GM23338 (cell line): ENCODE results near the gene SLC29A1. TPM values are rescaled to one million over a fixed set of nuclear protein-coding genes. Genes with fewer than 3 reads are reported as not detected.

Source experiments
- CREB1 ChIP-seq: fragments of 250-450 bp; sonication (Bioruptor Pico); IDR thresholded peaks from 2 replicates; pipeline ENCODE4 v1.5.0; 2020; ENCODE audit warnings: low read depth, mild to moderate bottlenecking, moderate library complexity
- CTCF ChIP-seq, 2 experiments: fragments of 200-600 bp in 1 of 2; sonication (generic) in 1 of 2; conservative IDR thresholded peaks; 2 replicates each; pipeline versions ENCODE4 v1.5.1 to v1.6.1; 2016 to 2017; ENCODE audit warnings: antibody characterized with exemption in 2 of 2, low read depth in 2 of 2, mild to moderate bottlenecking in 2 of 2, moderate library complexity in 1 of 2
- EZH2phosphoT487 ChIP-seq: fragments of 200-600 bp; sonication (generic); IDR thresholded peaks from one replicate; pipeline ENCODE4 v1.8.1; 2018; ENCODE audit warnings: antibody characterized with exemption; ENCODE audit not compliant: unreplicated experiment
- JUNB ChIP-seq: IDR thresholded peaks from one replicate; pipeline ENCODE4 v1.6.1; 2016; ENCODE audit warnings: antibody characterized with exemption; ENCODE audit not compliant: unreplicated experiment
- NANOG ChIP-seq: IDR thresholded peaks from 2 replicates; pipeline ENCODE4 v1.6.1; 2016; ENCODE audit warnings: antibody characterized with exemption, borderline replicate concordance
- POLR2AphosphoS5 ChIP-seq: IDR thresholded peaks from 2 replicates; pipeline ENCODE4 v1.6.1; 2016; ENCODE audit warnings: antibody characterized with exemption, low read depth
- polyA plus RNA-seq: library from polyadenylated mRNA; unstranded; fragments of >200 nt; fragmentation: Nextera tagmentation; extraction: Ambion mirVana; gene quantifications from 2 replicates; pipeline ENCODE4 v1.2.1, GENCODE V29; 2016
- total RNA-seq: library from RNA; depleted of rRNA; stranded (reverse); fragments of >200 nt; shearing (Covaris generic); gene quantifications from 2 replicates; pipeline ENCODE4 v1.2.3, GENCODE V29; 2014
- TF ChIP-seq, protein P1 (sequence below): fragments of 250-450 bp; sonication (Bioruptor Pico); IDR thresholded peaks from 2 replicates; pipeline ENCODE4 v1.5.0; 2020; ENCODE audit warnings: mild to moderate bottlenecking, moderate library complexity
- TF ChIP-seq, protein P2 (sequence below): IDR thresholded peaks from one replicate; pipeline ENCODE4 v1.6.1; 2018; ENCODE audit warnings: antibody characterized with exemption; ENCODE audit not compliant: unreplicated experiment

SLC29A1 gene
- total and polyA plus RNA-seq, 2 experiments from 2014 or later: 73.1 to 169 TPM

DNA sequence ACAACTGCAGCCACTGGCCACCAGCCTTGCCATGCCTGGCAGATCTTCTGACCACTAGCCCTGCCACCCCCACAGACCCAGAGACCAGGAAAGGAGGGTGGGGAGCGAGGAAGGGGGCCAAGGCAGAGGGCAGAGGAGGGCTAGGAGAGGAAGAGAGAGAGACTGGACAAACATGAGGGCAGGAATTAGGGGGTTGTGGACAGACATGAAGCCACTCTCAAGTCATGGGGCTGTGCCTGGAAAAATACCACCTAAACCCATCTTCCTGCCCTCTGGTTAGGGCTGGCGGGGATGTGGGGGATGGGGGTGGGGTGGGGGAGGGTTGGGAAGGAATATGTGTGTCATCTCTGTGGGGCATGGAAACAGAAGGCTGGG is 1.4 kb upstream of the SLC29A1 start (continued):
- TF ChIP-seq, protein P1, sequence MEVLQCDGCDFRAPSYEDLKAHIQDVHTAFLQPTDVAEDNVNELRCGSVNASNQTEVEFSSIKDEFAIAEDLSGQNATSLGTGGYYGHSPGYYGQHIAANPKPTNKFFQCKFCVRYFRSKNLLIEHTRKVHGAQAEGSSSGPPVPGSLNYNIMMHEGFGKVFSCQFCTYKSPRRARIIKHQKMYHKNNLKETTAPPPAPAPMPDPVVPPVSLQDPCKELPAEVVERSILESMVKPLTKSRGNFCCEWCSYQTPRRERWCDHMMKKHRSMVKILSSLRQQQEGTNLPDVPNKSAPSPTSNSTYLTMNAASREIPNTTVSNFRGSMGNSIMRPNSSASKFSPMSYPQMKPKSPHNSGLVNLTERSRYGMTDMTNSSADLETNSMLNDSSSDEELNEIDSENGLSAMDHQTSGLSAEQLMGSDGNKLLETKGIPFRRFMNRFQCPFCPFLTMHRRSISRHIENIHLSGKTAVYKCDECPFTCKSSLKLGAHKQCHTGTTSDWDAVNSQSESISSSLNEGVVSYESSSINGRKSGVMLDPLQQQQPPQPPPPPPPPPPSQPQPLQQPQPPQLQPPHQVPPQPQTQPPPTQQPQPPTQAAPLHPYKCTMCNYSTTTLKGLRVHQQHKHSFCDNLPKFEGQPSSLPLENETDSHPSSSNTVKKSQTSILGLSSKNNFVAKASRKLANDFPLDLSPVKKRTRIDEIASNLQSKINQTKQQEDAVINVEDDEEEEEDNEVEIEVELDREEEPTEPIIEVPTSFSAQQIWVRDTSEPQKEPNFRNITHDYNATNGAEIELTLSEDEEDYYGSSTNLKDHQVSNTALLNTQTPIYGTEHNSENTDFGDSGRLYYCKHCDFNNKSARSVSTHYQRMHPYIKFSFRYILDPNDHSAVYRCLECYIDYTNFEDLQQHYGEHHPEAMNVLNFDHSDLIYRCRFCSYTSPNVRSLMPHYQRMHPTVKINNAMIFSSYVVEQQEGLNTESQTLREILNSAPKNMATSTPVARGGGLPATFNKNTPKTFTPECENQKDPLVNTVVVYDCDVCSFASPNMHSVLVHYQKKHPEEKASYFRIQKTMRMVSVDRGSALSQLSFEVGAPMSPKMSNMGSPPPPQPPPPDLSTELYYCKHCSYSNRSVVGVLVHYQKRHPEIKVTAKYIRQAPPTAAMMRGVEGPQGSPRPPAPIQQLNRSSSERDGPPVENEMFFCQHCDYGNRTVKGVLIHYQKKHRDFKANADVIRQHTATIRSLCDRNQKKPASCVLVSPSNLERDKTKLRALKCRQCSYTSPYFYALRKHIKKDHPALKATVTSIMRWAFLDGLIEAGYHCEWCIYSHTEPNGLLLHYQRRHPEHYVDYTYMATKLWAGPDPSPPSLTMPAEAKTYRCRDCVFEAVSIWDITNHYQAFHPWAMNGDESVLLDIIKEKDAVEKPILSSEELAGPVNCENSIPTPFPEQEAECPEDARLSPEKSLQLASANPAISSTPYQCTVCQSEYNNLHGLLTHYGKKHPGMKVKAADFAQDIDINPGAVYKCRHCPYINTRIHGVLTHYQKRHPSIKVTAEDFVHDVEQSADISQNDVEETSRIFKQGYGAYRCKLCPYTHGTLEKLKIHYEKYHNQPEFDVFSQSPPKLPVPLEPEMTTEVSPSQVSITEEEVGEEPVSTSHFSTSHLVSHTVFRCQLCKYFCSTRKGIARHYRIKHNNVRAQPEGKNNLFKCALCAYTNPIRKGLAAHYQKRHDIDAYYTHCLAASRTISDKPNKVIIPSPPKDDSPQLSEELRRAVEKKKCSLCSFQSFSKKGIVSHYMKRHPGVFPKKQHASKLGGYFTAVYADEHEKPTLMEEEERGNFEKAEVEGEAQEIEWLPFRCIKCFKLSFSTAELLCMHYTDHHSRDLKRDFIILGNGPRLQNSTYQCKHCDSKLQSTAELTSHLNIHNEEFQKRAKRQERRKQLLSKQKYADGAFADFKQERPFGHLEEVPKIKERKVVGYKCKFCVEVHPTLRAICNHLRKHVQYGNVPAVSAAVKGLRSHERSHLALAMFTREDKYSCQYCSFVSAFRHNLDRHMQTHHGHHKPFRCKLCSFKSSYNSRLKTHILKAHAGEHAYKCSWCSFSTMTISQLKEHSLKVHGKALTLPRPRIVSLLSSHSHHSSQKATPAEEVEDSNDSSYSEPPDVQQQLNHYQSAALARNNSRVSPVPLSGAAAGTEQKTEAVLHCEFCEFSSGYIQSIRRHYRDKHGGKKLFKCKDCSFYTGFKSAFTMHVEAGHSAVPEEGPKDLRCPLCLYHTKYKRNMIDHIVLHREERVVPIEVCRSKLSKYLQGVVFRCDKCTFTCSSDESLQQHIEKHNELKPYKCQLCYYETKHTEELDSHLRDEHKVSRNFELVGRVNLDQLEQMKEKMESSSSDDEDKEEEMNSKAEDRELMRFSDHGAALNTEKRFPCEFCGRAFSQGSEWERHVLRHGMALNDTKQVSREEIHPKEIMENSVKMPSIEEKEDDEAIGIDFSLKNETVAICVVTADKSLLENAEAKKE (CRISPR knock-in tag): no peak
- no peak for TF ChIP-seq POLR2AphosphoS5
- no peak for TF ChIP-seq CREB1 (CRISPR knock-in tag)
- no peak for TF ChIP-seq JUNB
- no peak for TF ChIP-seq CTCF (conservative IDR thresholded peaks at IDR 0.05; ENCODE audit: low read depth in 2 of 2)
- TF ChIP-seq, protein P2, sequence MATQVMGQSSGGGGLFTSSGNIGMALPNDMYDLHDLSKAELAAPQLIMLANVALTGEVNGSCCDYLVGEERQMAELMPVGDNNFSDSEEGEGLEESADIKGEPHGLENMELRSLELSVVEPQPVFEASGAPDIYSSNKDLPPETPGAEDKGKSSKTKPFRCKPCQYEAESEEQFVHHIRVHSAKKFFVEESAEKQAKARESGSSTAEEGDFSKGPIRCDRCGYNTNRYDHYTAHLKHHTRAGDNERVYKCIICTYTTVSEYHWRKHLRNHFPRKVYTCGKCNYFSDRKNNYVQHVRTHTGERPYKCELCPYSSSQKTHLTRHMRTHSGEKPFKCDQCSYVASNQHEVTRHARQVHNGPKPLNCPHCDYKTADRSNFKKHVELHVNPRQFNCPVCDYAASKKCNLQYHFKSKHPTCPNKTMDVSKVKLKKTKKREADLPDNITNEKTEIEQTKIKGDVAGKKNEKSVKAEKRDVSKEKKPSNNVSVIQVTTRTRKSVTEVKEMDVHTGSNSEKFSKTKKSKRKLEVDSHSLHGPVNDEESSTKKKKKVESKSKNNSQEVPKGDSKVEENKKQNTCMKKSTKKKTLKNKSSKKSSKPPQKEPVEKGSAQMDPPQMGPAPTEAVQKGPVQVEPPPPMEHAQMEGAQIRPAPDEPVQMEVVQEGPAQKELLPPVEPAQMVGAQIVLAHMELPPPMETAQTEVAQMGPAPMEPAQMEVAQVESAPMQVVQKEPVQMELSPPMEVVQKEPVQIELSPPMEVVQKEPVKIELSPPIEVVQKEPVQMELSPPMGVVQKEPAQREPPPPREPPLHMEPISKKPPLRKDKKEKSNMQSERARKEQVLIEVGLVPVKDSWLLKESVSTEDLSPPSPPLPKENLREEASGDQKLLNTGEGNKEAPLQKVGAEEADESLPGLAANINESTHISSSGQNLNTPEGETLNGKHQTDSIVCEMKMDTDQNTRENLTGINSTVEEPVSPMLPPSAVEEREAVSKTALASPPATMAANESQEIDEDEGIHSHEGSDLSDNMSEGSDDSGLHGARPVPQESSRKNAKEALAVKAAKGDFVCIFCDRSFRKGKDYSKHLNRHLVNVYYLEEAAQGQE: no peak
- no peak for TF ChIP-seq NANOG
- no peak for TF ChIP-seq EZH2phosphoT487
